ENCODE measurements around the gene NACAD.
"Not testable (repeated sequence)": the region's sequence is repeated elsewhere in the genome, so short reads cannot be mapped to it uniquely, and the experiment has no call there.

Gene NACAD

DNA sequence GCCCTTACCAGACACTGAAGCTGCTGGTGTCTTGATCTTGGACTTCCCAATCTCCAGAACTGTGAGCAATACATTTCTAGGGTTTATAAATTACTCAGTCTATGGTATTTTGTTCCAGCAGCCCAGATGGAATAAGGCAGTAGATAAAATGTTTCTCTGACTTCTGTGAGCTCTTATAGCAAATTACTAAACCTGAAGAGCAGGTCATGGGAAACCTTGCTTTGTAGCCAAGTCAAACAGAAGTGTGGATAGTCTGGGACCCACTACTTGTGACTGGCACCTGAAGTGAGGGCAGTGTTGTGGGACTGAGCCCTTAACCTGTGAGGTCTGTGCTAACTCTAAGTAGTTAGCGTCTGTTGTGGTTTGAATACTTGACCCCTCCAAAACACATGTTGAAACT is 27.3 kb upstream of the NACAD start:
- no peak for DNase-seq

DNA sequence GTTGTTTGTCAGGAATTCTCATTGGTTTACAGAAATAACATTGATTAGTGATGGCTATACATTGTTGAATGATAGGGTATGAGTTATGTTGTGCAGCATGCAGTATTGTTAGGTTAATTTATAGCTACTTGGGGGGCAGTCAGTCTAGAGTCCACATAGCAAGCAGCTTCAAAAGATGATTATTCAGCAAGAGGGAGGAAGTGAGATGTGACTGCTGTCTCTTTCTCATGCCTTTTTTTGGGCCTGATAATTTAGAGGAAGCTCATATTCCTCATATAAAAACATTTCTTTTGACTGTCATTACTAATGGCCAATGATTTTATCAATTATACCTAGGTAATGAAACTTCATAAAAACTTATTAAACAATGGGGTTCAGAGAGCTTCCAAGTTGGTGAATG is 26.2 kb upstream of the NACAD start:
- no peak for DNase-seq

DNA sequence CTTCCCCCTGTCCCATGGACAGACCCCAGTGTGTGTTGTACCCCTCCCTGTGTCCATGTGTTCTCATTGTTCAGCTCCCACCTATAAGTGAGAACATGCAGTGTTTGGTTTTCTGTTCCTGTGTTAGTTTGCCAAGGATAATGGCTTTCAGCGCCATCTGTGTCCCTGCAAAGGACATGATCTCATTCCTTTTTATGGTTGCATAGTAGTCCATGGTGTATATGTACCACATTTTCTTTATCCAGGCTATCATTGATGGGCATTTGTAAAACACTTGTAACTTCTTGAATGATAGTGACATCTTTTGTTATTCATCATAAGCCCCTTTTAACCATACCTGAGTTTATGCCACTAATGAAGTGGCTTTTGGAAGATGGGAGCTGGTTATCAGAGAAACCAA is 25.5 kb upstream of the NACAD start:
- not testable (repeated sequence) for DNase-seq

DNA sequence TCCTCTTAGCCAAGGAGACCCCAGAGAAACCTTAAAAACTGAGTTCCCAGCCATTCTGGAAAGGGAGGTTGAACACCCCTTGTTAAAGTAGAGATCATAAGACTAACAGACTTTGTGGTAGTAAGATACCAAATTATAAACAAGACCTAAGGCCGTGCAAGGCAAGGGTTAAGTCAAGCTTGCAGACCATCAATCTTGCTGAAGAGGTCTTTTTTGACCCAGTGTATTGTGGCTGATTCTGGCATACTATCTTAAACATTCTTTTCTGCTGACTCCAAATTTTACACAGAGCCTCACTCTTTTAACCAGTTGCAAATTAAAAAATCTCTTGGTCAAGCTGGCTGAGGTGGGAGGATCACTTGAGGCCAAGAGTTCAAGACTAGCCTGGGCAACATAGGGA is 23.9 kb upstream of the NACAD start:
- DNase-seq, result no peak

DNA sequence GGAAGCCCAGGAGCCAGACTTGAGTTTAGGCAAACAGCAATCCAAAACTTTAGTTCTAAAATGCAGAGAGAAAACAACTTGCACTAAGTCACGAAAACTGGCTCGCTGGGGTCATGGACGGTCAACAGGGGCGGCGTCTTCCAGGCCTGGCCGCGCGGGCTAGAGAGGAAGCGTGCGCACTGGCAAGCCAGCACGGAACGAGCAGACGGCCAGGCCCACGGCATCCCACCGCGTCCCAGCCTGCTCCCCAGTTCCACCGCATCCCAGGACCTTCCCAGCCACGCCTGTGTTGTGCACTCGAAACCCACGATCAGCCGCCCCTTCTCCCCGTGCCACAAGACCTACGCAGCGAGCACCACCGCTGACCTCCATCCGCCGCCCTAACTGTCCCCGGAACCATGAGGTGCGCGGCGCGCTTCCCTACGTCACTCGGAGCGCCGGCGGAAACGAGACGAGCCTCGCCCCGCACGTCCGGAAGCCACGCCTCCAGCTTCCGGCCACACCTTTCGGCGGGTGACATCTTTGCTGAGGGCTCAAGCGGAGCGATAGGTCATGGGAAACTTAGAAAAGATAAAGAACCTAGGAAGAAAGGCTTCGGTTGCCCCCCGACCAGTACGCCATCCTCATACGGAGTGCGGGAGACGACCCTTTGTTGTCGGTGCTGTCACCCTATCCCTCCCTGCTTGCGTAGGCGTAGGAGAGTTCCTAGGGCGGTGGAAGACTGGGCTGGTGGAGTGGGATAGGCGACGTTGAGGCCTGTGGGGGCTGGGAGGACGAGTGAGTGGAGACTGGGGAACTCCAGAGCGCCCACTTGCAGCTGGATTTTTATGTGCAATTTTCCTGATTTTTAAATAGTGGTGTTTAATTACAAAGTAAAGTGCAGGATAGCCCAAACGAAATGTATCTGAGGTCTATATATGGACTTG is 22.8 kb upstream of the NACAD start, which contains the start of gene TBRG4:
TBRG4 (minus strand) TSS at position 400 of the 926 bp plus-strand sequence. CDS start 2,460 bp downstream, outside the sequence.
- DNase-seq, result peak; percentile 87

DNA sequence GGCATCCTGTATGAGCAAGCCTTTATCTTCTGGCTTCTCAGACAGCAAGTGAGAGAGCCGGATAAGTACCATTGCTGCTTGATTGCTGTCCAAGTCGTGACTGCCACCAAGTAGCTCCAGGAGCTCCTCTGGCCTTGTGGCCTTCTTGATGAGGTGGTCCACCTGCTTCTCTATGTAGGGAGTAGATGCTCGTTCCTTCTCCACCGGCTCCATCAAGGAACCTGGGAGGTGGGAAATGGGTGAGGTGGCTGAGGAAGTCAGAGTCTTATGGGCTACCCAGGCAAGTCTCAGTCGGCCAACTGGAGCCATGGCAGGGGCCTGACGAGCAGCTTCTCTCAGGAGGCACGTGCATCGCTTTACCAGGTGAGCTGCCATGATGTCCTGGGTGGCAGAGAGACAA is 20.1 kb upstream of the NACAD start:
- no peak for DNase-seq

DNA sequence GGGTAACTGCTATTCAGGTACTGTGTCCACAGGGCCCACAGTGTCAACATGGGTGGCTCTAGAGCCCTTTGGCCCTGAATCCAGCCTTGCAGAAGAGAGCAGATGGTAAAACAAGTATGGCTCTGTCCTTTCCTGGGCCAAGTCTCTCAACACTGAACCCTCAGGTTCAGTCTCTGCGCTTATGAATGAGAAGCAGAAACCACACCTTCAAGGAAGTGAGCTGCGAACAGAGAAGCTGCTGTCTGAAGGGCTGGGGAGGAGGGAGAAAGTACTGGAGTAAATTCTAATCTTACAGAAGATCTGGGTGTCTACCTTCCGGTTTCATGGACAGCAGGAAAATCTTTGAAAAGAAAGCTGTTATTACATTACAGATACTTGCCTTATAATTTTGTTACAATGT is 18.6 kb upstream of the NACAD start:
- no peak for DNase-seq

DNA sequence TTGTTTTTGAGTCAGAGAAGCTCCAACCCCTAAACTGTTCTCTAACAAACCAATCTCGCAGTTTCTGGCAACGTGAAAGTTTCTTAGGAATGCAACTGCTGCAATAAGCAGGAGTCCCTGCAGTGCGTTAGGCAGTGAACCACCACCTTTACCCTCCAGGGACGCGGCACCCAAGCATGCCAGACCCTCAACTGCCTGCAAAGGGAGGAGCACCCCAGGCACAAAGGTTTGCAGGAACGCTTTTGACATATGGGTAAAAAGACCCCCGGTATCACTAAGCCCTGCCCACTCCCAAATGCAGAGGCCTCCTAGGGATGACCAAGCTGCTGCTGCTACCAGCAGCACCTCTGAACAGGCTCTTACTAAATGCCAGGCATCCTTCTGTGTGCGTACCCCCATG is 18.1 kb upstream of the NACAD start:
- no peak for DNase-seq

DNA sequence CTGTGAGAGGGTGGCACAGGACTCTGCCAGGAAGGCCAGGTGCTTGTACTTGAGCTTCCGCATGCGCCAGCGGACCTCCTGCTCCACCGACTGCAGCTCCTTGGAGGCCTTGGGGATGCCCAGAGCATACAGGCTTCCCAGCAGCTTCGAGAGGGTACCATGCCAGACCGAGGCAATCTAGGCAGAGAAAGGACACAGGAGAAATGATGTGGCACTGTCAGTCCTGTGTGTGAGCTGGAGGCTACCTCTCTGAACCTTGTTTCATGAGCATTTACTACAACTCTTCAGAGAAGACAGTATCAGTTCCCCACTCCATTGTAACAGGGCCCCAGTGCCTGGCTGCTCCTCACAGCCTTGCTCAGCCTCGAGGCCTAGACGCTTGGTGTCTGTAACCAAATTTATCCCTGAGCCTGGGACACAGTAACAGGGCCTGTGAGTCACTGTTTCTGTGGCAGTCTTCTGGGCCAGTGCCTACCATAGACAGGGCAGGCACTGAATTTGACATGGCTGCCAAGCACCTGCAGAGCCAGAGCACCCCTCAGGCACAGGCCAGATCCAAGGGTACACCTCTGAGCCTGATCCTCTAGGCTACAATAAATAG is 16.9 kb upstream of the NACAD start:
- no peak for DNase-seq

DNA sequence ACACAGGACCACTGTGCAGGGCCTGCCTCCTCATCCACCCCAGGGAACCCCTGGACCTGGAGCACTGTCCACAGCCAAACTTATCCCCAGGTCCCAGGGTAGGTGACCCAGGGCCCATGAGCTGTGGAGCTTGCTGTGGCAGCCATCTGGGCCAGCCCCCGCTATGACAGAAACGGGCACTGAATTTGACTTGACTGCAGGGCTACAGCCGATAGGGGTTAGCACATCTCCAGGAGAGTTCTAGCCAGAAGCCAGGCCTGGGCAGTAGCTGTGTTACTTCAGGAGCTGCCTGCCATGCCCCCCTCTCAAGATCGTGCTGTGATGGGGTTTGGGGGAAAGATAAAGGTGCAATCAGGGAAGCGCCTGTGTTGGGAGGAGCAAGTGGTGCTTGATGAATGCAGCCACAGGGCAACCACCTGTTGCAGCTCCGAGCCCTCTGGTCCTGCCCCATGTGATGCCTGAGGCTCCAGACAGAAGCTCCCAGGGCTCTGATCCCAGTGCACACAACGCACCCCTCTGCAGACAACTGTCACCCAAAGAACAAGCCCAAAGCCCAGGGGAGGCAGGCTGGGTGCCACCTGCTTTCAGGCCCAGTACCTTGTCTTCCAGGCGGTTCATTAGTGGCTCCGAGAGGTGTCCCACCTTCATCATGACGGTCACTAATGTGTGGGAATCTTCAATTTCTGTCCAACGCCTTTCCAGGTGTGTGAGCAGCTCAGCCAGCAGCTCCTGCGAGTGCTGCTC is 16.2 kb upstream of the NACAD start:
- DNase-seq, result no peak

DNA sequence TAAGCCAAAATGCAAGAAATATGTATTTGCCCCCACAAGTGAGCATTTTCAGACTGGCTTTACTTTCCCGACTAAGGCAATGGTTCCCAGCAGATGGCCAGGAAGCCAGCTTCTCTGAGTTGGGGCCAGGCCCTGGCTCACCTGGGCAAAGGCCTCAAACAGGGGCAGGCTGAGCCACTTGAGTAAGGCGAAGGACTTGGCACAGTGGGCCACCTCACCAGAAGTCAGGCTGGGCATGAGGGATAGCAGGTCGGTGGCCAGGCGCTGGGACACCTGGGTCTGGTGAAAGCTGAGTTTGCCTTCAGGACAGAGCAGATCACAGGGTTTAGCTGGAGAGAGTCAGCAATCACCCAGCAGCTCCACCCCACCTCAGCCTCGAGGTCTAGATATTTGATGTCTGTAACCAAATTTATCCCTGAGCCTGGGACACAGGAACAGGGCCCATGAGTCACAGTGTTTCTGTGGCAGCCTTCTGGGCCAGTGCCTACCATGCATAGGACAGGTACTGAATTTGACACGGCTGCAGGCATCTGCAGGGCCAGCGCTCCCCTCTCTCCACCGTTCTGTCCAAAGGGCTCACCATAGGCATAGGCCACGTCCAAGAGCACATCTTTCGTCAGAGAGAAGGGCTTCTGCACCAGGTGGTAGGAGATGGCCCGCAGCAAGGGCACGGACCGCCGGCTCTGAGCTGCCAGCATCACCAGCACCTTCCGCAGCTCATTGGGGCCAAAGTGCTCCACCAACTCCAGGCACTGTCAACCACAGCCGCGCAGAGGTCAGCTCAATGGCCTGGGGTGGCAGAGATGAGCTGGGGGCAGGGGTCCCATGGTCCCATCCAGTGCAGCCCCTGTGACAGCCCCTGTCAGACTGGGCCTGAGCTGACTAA is 15.4 kb upstream of the NACAD start:
- DNase-seq, result no peak

DNA sequence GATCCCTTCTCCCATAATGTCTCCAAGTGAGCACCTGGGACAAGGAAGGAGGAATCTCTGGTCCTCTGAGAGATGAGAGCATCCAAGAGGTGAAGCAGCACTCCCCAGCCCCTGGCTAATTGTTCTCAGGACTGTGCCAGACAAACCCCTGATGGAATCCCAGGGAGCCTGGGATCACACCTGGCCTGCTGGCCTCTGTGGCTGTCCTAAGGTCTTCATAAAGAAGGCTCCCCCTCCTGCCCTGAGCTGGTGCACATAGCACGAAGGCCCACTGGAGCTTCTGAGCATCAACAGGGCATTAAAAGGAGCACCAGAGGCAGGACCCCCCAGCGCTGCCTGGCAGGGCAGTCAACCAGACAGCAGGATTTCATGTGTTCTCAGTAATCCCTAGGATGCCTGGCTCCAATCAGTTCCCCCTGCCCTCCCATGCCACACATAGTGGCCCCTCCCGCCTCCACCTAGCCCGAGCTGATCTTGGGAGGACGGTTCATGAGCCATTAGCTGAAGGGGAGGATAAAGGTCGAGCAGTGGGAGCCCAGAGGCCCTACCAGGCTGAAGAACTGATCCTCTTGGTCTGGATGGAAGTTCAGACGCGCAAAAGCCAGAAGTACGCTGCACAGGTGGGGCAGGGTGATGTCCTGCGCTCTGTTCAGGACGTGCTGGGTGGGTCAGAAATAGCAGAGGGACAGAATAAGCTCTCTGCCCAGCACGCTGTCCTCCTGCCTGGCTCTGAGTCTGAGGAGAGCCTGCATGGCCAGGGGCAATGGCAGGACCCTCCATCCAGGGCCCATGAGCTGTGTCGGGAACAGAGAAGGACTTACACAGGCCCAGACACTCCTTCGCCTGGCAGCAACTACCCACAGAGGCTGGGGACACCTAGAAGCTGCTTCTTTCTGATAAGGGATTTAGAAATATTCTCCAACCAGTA is 14.3 kb upstream of the NACAD start:
- DNase-seq, result no peak

DNA sequence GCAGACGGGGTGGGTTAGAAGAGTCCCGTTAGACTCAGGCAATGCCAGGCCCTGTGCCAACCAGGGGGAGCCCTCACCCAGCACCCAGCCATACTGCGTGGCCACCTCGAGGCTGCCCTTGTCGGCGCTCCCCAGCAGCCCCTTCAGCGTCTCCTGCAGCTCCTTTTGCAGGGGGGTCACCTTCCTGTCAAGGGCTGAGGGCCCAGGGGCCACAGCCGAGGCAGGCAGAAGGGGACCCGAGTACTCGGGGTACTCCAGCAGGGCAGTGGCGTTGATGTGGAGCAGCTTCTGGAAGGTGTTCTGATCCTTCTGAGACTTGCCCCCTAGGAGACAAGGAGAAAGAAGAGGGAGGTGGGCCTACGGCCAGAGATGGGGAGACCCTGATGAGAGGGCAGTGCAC is 13.0 kb upstream of the NACAD start:
- no peak for DNase-seq

DNA sequence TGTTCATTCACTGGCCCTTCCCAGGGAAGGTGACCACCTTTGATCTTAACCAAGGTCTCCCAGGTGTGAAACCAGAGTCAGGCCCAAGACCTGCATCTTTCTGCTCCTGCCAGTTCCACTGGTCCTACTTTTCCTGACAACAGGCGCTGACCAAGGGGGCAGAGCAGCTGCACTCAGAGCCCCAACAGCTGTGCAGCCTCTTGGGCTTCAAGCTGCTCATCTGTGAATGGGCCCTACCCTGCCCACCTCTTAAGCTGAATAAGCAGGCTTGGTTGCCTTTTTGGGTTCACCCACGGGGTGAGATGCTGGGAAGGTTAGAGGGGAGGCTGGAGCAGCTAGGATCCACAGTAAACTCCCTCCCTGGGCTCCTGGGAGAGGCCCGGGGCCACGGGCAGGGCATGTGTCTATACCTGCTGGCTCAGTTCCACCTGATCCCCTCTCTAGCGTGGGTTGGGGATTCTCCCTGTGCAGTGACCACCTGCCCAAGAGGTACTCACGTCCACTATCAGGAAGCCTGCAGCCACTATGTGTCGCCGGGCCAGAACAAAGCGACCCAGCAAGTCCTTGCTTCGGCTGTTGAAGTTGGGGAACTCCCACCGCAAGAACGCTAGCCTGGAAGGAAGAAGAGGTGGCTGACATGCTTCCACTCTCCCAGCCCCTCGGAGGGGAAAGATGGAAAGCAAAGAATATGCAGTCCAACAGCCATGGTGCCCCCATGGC is 12.2 kb upstream of the NACAD start:
- DNase-seq, result no peak

DNA sequence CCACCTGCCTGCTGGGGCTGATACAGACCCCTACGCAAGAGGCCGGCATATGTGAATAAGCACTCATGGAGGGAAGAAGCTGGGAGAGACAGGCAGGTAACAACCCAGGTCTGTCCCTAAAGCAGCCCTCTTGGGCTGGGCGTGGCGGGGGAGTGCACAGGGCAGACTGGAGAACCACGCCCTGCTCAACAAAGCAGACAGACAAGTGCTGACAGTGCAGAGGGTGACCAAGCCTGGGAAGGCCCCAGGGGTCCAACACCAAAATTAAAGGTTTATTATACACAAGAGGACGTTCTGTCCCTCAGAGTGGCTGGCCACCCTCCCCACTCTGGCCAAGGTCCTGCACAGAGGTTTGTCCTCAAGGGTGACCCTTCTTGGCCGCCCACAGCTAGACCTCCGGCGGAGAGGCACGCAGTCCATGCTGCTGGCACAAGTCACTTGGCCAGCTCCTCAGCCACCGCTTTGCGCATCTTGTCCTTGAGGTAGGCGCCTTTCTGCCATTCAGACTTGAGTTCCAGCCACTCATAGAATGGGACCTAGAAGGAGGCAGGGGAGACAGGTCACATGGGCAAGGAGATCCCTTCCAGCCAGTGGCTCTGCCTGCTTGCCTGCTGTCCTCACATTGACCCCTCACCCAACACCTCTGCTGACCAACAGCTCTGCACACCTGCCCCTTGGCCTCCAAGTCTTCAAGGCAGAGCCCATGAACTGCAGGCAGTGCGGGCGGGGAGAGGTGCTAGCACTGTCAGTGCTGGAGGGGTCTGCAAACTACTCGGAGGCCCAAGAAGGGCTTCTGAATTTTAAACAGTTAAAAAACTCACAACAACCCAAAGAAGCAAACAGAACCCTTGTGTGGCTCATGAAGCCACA is 11.4 kb upstream of the NACAD start:
- no peak for DNase-seq

DNA sequence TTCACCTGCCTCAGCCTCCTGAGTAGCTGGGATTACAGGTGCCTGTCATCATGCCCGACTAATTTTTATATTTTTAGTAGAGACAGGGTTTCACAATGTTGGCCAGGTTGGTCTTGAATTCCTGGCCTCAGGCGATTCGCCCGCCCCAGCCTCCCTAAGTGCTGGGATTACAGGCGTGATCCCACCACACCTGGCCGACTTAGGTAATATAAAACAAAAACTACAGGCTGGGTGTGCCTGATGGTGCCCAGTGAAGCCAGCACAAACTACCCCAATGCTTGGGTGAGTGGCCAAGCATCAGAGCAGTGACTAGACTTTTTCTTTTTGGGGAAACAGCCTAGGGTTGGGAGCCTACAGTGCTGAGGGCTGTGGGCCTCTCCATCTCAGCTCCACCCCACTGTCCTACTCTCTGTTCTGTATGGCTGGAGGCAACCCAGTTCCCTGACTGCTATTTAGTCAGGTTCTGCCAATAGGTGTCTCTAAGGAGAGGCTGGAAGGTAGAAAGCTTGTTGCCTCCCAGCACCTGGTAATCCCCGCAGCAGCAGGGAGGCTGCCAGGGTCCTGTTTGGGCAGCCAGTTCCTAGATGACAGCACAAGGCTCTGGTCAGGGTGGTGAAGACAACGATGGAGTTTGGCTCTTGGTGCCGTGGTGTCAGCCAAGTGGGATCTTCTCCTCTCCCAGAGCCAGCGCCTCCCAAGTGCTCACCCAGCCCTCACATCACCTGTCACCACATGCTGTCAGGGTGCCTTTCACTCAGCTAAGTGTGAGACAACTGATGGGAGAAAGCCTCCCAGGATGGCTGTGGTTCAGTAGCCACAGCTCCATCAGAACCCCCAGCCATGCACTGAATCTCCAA is 10.4 kb upstream of the NACAD start:
- DNase-seq, result no peak

DNA sequence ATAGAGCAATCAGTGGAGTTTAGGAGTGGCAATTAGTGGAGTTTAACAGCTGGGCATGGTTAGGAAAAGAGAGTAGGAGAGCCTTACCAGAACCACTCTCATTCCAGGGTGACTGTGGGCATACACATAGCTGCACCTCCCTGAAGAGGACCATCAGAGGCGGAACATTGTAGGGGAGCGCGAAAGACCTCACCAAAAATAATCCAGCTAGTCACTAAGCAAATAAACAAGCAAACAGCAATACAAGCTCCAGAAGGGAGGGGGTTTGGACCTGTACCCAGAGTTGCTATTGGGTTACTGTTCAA is 4.1 kb upstream of the NACAD start:
- DNase-seq, result no peak

DNA sequence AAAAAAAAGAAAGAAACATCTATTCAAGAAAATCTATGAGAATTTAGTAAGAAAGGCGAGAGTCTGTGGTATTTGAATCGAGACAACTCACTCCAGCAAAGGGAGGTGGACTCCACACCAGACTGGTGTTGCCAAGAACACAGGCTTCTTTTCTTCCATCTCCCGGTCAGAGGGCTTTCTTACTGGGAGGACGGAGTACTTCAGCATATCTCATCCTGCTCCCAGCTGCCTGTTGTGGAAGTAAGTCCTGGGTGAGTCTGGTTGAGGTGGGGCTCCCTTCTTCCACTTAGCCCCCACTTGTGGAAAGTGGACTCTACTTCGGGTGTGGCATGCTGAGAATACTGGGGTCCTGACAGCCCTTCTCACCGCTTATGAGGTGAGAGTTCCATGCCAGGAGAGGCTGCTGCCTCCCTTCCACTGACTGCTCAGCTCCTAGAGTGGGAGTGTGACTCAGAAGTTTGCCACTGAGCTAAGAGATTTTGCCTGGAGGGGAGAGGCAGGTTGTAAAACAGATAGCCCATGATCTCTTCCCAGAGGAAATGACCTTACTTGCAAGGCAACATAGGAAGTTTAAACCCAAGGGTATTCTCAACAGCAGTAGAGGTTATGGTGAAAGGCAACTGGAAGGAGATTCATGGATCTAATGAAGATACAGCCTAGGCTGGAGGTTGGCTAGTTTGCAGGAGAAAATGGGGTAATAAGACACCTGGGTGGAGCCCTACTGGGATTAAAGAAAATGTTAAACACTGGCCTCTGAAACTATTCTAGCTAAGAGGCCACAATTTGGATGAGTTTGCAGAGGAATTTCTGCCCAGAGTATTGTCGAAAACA is 3.5 kb upstream of the NACAD start:
- no peak for DNase-seq

All from effector CD8-positive, alpha-beta T cell (primary cell).